Naive thymus-derived CD4-positive, alpha-beta T cell (primary cell): ENCODE results near the gene ENOPH1. TPM values are rescaled to one million over a fixed set of nuclear protein-coding genes. Genes with fewer than 3 reads are reported as not detected.
"Not testable (repeated sequence)": the region's sequence is repeated elsewhere in the genome, so short reads cannot be mapped to it uniquely, and the experiment has no call there.

Experiments used
- ATAC-seq: fragments of 150-1000 bp; cut with Tn5 transposase; 2 replicates; pipeline ENCODE4 v1.10.0; 2021; ENCODE audit warnings: mild to moderate bottlenecking, moderate library complexity
- CTCF ChIA-PET: fragments of 350-600 bp; sonication (Branson Sonifier 250); formaldehyde crosslinking; loops from one replicate; lab custom pipeline; 2021; ENCODE audit warnings: antibody characterized with exemption; lab: Charles Lee
- POLR2A ChIA-PET: fragments of 350-600 bp; sonication (Branson Sonifier 250); formaldehyde crosslinking; loops from one replicate; lab custom pipeline; 2021; ENCODE audit warnings: antibody characterized with exemption, inconsistent platforms; lab: Charles Lee
- DNase-seq, 9 donors: peaks; one replicate each; pipeline versions ENCODE4 v3.0.0 to v3.0.0-alpha.2; 2020 to 2022; ENCODE audit warnings: mixed read lengths in 1 of 9
- H3K27ac ChIP-seq: one replicate; pipeline ENCODE4 v1.7.0; 2013; ENCODE audit warnings: mild to moderate bottlenecking, low read depth, low read length, moderate library complexity
- H3K27me3 ChIP-seq, 2 donors: one replicate each; pipeline ENCODE4 v1.7.0; 2013; ENCODE audit warnings: low read length in 2 of 2, mild to moderate bottlenecking in 2 of 2, moderate library complexity in 2 of 2; ENCODE audit not compliant: control insufficient read depth in 2 of 2, insufficient read depth in 2 of 2
- H3K36me3 ChIP-seq, 3 experiments: 1 replicate in 2 of 3; 2 replicates in 1 of 3; pipeline ENCODE4 v1.7.0; 2013; ENCODE audit warnings: low read length in 3 of 3, mild to moderate bottlenecking in 3 of 3, moderate library complexity in 1 of 3; ENCODE audit not compliant: insufficient read depth in 3 of 3, control insufficient read depth in 2 of 3
- H3K4me1 ChIP-seq, 2 donors: one replicate each; pipeline ENCODE4 v1.7.0; 2013; ENCODE audit warnings: low read length in 2 of 2, mild to moderate bottlenecking in 2 of 2, moderate library complexity in 1 of 2; ENCODE audit not compliant: control insufficient read depth in 2 of 2, insufficient read depth in 2 of 2
- H3K4me3 ChIP-seq: 2 replicates; pipeline ENCODE4 v1.7.0; 2013; ENCODE audit warnings: mild to moderate bottlenecking, low read length
- H3K9me3 ChIP-seq, 3 experiments: 1 replicate in 2 of 3; 2 replicates in 1 of 3; pipeline ENCODE4 v1.7.0; 2013; ENCODE audit warnings: low read length in 3 of 3; ENCODE audit not compliant: control insufficient read depth in 2 of 3
- H3K27ac Mint-ChIP-seq, 9 donors: one replicate each; pipeline ENCODE4 v1.8.0; 2020 to 2022; ENCODE audit warnings: mixed read lengths in 9 of 9, mild to moderate bottlenecking in 8 of 9, moderate library complexity in 5 of 9, inconsistent platforms in 2 of 9
- H3K27me3 Mint-ChIP-seq, 5 donors: one replicate each; pipeline ENCODE4 v1.8.0; 2021 to 2022; ENCODE audit warnings: mixed read lengths in 5 of 5, mild to moderate bottlenecking in 1 of 5
- H3K36me3 Mint-ChIP-seq, 5 donors: one replicate each; pipeline ENCODE4 v1.8.0; 2020 to 2022; ENCODE audit warnings: mixed read lengths in 5 of 5, mild to moderate bottlenecking in 3 of 5, inconsistent platforms in 1 of 5
- H3K4me1 Mint-ChIP-seq, 7 donors: one replicate each; pipeline ENCODE4 v1.8.0; 2020 to 2022; ENCODE audit warnings: mixed read lengths in 7 of 7, mild to moderate bottlenecking in 3 of 7, inconsistent platforms in 1 of 7
- H3K4me3 Mint-ChIP-seq, 10 donors: one replicate each; pipeline ENCODE4 v1.8.0; 2020 to 2022; ENCODE audit warnings: mild to moderate bottlenecking in 10 of 10, mixed read lengths in 10 of 10, moderate library complexity in 6 of 10, inconsistent platforms in 2 of 10
- H3K9me3 Mint-ChIP-seq, 11 donors: one replicate each; pipeline ENCODE4 v1.8.0; 2020 to 2022; ENCODE audit warnings: mixed read lengths in 11 of 11, mild to moderate bottlenecking in 4 of 11, inconsistent platforms in 1 of 11, moderate library complexity in 1 of 11
- intact Hi-C, 2 donors: fragments of 100-400 bp; cut with micrococcal nuclease; formaldehyde crosslinking; loops; one replicate each; pipeline ENCODE4 v1.15.1; 2023
- polyA plus RNA-seq, 2 donors: library from polyadenylated mRNA; unstranded; fragments of 300-500 nt; fragmentation: Illumina TruSeq; gene quantifications; one replicate each; pipeline ENCODE4 v1.2.3, GENCODE V29; 2021
- total RNA-seq, 6 experiments: library from RNA in 5 of 6; stranded (reverse) in 5 of 6; gene quantifications; 1 replicate in 5 of 6; 2 replicates in 1 of 6; pipeline ENCODE4 v1.2.3 and lab custom pipeline; 2021 to 2026

The ENOPH1 gene
- total and polyA plus RNA-seq, 7 experiments from 2014 or later, result 16.3 to 45.6 (median 25.2) TPM

DNA sequence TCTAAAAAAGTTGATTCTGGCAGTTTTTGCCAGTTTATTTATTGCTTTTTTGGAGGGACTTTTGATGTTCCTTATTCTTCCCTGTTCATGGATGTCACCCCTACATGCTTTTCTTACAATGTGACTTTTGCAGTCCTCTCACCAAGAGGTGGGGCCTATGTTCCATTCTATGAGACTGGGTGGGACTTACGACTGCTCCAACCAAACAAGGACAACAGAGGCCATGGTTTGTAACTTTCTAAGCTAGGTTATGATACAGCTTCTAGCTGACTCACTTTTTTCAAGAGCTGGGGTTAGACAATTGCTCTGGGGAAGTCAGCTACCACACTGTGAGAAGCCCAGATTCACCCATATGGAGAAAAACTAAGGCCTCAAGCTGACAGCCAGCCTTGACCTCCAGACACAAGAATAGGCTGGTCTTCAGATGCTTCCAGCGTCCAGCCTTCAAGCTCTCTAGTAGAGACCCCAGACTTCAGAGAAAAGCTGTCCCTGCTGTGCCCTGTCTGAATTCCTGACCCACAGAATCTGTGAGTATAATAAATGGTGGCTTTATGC lies 39.5 kb downstream of the ENOPH1 start:
- no peaks in the 10 kb centered on the region for H3K36me3 ChIP-seq
- H3K27ac ChIP-seq, result no peak overlapping the region
- H3K9me3 Mint-ChIP-seq, result no peaks in the 10 kb centered on the region
- no peaks in the 10 kb centered on the region for H3K9me3 ChIP-seq
- H3K4me1 Mint-ChIP-seq, result no peaks in the 10 kb centered on the region
- H3K4me1 ChIP-seq, result no peaks in the 10 kb centered on the region
- H3K27me3 Mint-ChIP-seq, result no peaks in the 10 kb centered on the region
- POLR2A ChIA-PET, result no interaction called here
- CTCF ChIA-PET, result no interaction called here
- H3K36me3 Mint-ChIP-seq, result peaks cover 0 to 14% (median 8%) of the 10 kb centered on the region in 5 donors
- peak overlapping the region in 1 of 9 donors; percentile 37 for H3K27ac Mint-ChIP-seq
- DNase-seq (no peak), ATAC-seq (no peak)
- H3K4me3 ChIP-seq, result no peak overlapping the region
- no peaks in the 10 kb centered on the region for H3K27me3 ChIP-seq
- no peak overlapping the region for H3K4me3 Mint-ChIP-seq
- intact Hi-C loops, result loop anchor here in 1 of 2 donors (10.0 kb wide), 2 partner anchors 375 to 815 kb away; partner anchors contain the start of gene COQ2

DNA sequence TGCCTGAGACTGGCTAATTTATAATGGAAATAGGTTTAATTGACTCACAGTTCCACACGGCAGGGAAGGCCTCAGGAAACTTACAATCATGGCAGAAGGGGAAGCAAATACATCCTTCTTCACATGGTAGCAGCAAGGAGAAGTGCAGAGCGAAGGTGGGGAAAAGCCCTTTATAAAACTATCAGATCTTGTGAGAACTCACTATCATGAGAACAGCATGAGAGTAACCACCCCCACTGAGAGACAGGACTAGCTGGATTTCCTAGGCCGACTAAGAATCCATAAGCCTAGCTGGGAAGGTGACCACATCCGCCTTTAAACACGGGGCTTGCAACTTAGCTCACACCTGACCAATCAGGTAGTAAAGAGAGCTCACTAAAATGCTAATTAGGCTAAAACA lies 42.7 kb downstream of the ENOPH1 start:
- intact Hi-C loops, POLR2A ChIA-PET, H3K36me3 ChIP-seq, H3K27ac Mint-ChIP-seq, H3K9me3 Mint-ChIP-seq, DNase-seq, H3K4me1 ChIP-seq, H3K27ac ChIP-seq, H3K27me3 ChIP-seq, H3K4me3 ChIP-seq, ATAC-seq, H3K4me1 Mint-ChIP-seq, H3K27me3 Mint-ChIP-seq, H3K9me3 ChIP-seq, H3K4me3 Mint-ChIP-seq, CTCF ChIA-PET, H3K36me3 Mint-ChIP-seq: not testable (repeated sequence)

DNA sequence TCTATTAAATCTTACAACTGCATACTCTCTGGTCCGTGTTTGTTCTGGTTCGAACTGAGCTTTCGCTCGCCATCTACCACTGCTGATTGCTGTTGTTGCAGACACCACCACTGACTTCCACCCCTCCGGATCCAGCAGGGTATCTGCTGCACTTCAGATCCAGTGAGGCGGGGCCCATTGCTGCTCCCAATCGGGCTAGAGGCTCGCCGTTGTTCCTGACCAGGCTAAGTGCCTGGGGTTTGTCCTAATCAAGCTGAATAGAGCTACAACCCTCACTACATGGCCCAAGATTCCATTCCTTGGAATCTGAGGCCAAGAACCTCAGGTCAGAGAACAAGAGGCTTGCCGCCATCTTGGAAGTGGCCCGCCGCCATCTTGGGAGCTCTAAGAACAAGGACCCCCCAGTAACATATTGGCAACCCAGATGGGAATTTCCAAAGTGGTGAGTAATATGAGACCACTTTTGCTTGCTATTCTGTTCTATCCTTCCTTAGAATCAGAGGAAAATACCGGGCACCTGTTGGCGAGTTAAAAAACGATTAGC lies 43.3 kb downstream of the ENOPH1 start:
- Histone ChIP-seq H3K4me3 (no peak overlapping the region), H3K27ac (no peak overlapping the region), H3K4me1 (no peaks in the 10 kb centered on the region), H3K36me3 (no peaks in the 10 kb centered on the region), H3K27me3 (no peaks in the 10 kb centered on the region), H3K9me3 (no peaks in the 10 kb centered on the region)
- DNase-seq (no peak), ATAC-seq (no peak)
- no peaks in the 10 kb centered on the region for H3K27me3 Mint-ChIP-seq
- peaks cover 0 to 1% (median 0%) of the 10 kb centered on the region in 11 donors for H3K9me3 Mint-ChIP-seq
- no peak overlapping the region for H3K4me3 Mint-ChIP-seq
- no peaks in the 10 kb centered on the region for H3K4me1 Mint-ChIP-seq
- peaks cover 0 to 9% (median 4%) of the 10 kb centered on the region in 5 donors for H3K36me3 Mint-ChIP-seq
- ChIA-PET CTCF (no interaction called here), POLR2A (interaction anchor here (0.6 kb wide), 1 partner anchor 491 kb away, joined by 3 read pairs; no protein-coding TSS in a partner anchor)
- H3K27ac Mint-ChIP-seq, result no peak overlapping the region
- intact Hi-C loops, result no loop called here

DNA sequence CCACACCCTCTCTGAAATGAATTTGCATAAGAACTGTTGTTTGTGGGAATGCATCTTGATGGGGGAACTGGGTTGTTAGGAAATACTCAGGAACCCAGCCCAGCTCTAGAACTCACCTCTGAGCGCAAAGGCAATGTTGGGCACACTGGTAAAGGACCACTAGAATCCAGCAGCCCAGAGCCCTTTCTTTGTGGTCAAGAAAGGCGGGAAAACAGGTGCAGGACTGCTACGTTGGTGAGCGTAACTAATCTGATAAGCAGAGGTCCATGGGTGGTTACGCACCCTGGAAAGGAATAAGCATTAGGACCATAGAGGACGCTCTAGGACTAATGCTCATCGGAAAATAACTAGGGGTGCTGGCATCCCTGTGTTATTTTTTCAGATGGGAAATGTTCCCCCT lies 45.5 kb downstream of the ENOPH1 start:
- CTCF ChIA-PET, DNase-seq, H3K27me3 Mint-ChIP-seq, H3K27ac ChIP-seq, H3K9me3 Mint-ChIP-seq, ATAC-seq, H3K4me1 ChIP-seq, H3K9me3 ChIP-seq, H3K4me3 ChIP-seq, H3K4me3 Mint-ChIP-seq, H3K27ac Mint-ChIP-seq, H3K27me3 ChIP-seq, POLR2A ChIA-PET, H3K4me1 Mint-ChIP-seq, intact Hi-C loops, H3K36me3 ChIP-seq: not testable (repeated sequence)
- peaks cover 8 to 28% (median 12%) of the 10 kb centered on the region in 5 donors for H3K36me3 Mint-ChIP-seq

DNA sequence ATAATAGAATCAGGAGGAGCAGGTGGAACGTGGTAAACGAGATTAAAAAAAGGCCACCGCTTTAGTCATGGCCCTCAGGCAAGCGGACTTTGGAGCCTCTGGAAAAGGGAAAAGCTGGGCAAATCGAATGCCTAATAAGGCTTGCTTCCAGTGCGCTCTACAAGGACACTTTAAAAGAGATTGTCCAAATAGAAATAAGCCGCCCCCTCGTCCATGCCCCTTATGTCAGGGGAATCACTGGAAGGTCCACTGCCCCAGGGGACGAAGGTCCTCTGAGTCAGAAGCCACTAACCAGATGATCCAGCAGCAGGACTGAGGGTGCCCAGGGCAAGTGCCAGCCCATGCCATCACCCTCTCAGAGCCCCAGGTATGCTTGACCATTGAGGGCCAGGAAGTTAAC lies 47.1 kb downstream of the ENOPH1 start:
- H3K36me3 ChIP-seq, H3K9me3 Mint-ChIP-seq, H3K4me1 Mint-ChIP-seq, H3K27me3 ChIP-seq, H3K27ac ChIP-seq, intact Hi-C loops, H3K4me1 ChIP-seq, H3K27me3 Mint-ChIP-seq, DNase-seq, POLR2A ChIA-PET, H3K4me3 Mint-ChIP-seq, CTCF ChIA-PET, ATAC-seq, H3K4me3 ChIP-seq, H3K27ac Mint-ChIP-seq, H3K9me3 ChIP-seq: not testable (repeated sequence)
- peaks cover 9 to 39% (median 17%) of the 10 kb centered on the region in 5 donors for H3K36me3 Mint-ChIP-seq

DNA sequence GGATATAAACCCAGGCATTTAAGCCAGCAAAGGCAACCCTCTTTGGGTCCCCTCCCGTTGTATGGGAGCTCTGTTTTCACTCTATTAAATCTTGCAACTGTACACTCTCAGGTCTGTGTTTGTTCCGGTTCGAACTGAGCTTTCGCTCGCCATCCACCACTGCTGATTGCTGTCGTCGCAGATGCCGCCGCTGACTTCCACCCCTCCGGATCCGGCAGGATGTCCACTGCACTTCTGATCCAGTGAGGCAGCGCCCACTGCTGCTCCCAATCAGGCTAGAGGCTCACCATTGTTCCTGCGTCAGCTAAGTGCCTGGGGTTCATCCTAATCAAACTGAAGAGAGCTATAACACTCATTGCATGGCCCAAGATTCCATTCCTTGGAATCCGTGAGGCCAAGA lies 49.2 kb downstream of the ENOPH1 start:
- no peaks in the 10 kb centered on the region for H3K9me3 ChIP-seq
- H3K27ac Mint-ChIP-seq, result no peak overlapping the region
- H3K4me1 ChIP-seq, result no peaks in the 10 kb centered on the region
- no peaks in the 10 kb centered on the region for H3K4me1 Mint-ChIP-seq
- ATAC-seq (no peak), DNase-seq (no peak)
- H3K9me3 Mint-ChIP-seq, result peaks cover 0 to 1% (median 0%) of the 10 kb centered on the region in 11 donors
- intact Hi-C loops, result no loop called here
- no peak overlapping the region for H3K27ac ChIP-seq
- H3K4me3 ChIP-seq, result no peak overlapping the region
- POLR2A ChIA-PET, result no interaction called here
- H3K36me3 ChIP-seq, result no peaks in the 10 kb centered on the region
- H3K36me3 Mint-ChIP-seq, result peaks cover 9 to 50% (median 18%) of the 10 kb centered on the region in 5 donors
- no peak overlapping the region for H3K4me3 Mint-ChIP-seq
- H3K27me3 ChIP-seq, result no peaks in the 10 kb centered on the region
- CTCF ChIA-PET, result no interaction called here
- no peaks in the 10 kb centered on the region for H3K27me3 Mint-ChIP-seq
